Lower lobe of right lung (tissue), 2 donors: ENCODE measurements around the gene APPBP2. TPM values are rescaled to one million over a fixed set of nuclear protein-coding genes. Genes with fewer than 3 reads are reported as not detected.
A peak's percentile ranks its signal among the peaks of the same experiment; 100 is the strongest.

Experiments used
- ATAC-seq, 2 donors: fragments of 200-7000 bp; cut with Tn5 transposase; one replicate each; pipeline ENCODE4 v1.9.1; 2020 to 2022; ENCODE audit warnings: mild to moderate bottlenecking in 2 of 2, moderate library complexity in 2 of 2
- DNase-seq: peaks from one replicate; pipeline ENCODE4 v3.0.0-alpha.2; 2020
- H3K27ac ChIP-seq: fragments of 200-600 bp; one replicate; pipeline ENCODE4 v1.8.0; 2022
- H3K27me3 ChIP-seq: fragments of 200-600 bp; one replicate; pipeline ENCODE4 v1.8.0; 2022; ENCODE audit warnings: low read depth
- H3K36me3 ChIP-seq: fragments of 200-600 bp; one replicate; pipeline ENCODE4 v1.8.0; 2022; ENCODE audit warnings: mild to moderate bottlenecking
- H3K4me1 ChIP-seq: fragments of 200-600 bp; one replicate; pipeline ENCODE4 v1.8.0; 2022
- H3K4me3 ChIP-seq: fragments of 200-600 bp; one replicate; pipeline ENCODE4 v1.8.0; 2022; ENCODE audit warnings: mild to moderate bottlenecking
- H3K9me3 ChIP-seq: fragments of 200-600 bp; one replicate; pipeline ENCODE4 v1.8.0; 2022
- CTCF ChIP-seq: fragments of 200-600 bp; IDR thresholded peaks from one replicate; pipeline ENCODE4 v1.8.0; 2022; ENCODE audit warnings: antibody characterized with exemption, mild to moderate bottlenecking
- intact Hi-C: fragments of 100-400 bp; cut with DNase I; formaldehyde crosslinking; loops from one replicate; pipeline ENCODE4 v1.11.0; 2022
- total RNA-seq: library from RNA; stranded (reverse); fragmentation: NEBNext Ultra II Directional; extraction: Animal tissue kit (Norgen Biotek cat#: 25700); gene quantifications from one replicate; pipeline ENCODE4 v1.2.1, GENCODE V29; 2021
- donor health status: DM: no; HTN: yes; CAD: no; lungs with severe emphysema.

APPBP2 gene
- total RNA-seq, 1 donor from 2014 or later: 49.4 TPM

GRCh38 chr17:60401819-60402218 lies 124.2 kb downstream of the APPBP2 start:
- Histone ChIP-seq H3K4me1 (no peaks in the 10 kb centered on the region), H3K9me3 (no peaks in the 10 kb centered on the region), H3K27ac (no peak overlapping the region), H3K36me3 (no peaks in the 10 kb centered on the region), H3K27me3 (no peaks in the 10 kb centered on the region), H3K4me3 (no peak overlapping the region)
- no peak for TF ChIP-seq CTCF
- no peak for DNase-seq
- intact Hi-C loops: no loop called here
- no peak for ATAC-seq

- Histone ChIP-seq H3K27ac (peak overlapping the region; percentile 70), H3K9me3 (no peaks in the 10 kb centered on the region), H3K27me3 (no peaks in the 10 kb centered on the region), H3K36me3 (no peaks in the 10 kb centered on the region), H3K4me3 (no peak overlapping the region), H3K4me1 (peaks cover 14% of the 10 kb centered on the region)
- TF ChIP-seq CTCF: no peak
- DNase-seq (no peak), ATAC-seq (peak; percentile 64 to 73)
- intact Hi-C loops: no loop called here
These were observed 127.6 kb downstream of the APPBP2 start for GRCh38 chr17:60398227-60398959.

- DNase-seq (no peak), ATAC-seq (no peak)
- Histone ChIP-seq H3K36me3 (no peaks in the 10 kb centered on the region), H3K4me3 (no peak overlapping the region), H3K27ac (no peak overlapping the region), H3K9me3 (no peaks in the 10 kb centered on the region), H3K27me3 (no peaks in the 10 kb centered on the region), H3K4me1 (peaks cover 19% of the 10 kb centered on the region)
- intact Hi-C loops: no loop called here
- TF ChIP-seq CTCF: no peak
These were observed 129.6 kb downstream of the APPBP2 start for GRCh38 chr17:60396412-60396811.

- ATAC-seq (no peak), DNase-seq (no peak)
- no peak for TF ChIP-seq CTCF
- Histone ChIP-seq H3K27me3 (no peaks in the 10 kb centered on the region), H3K36me3 (no peaks in the 10 kb centered on the region), H3K27ac (no peak overlapping the region), H3K4me1 (peaks cover 26% of the 10 kb centered on the region), H3K9me3 (no peaks in the 10 kb centered on the region), H3K4me3 (no peak overlapping the region)
- intact Hi-C loops: no loop called here
These were observed 130.5 kb downstream of the APPBP2 start for GRCh38 chr17:60395508-60396065.

GRCh38 chr17:60393840-60394723 lies 132.0 kb downstream of the APPBP2 start:
- Histone ChIP-seq H3K27me3 (no peaks in the 10 kb centered on the region), H3K36me3 (no peaks in the 10 kb centered on the region), H3K27ac (no peak overlapping the region), H3K4me1 (peaks cover 41% of the 10 kb centered on the region), H3K4me3 (no peak overlapping the region), H3K9me3 (no peaks in the 10 kb centered on the region)
- TF ChIP-seq CTCF: no peak
- intact Hi-C loops: no loop called here
- no peak for ATAC-seq
- no peak for DNase-seq

Other genes with a start within 250 kb of the APPBP2 start
- gene USP32, start 134.1 kb downstream of the APPBP2 start, total RNA-seq: 68.9 TPM
- gene CHCT1, start 103.8 kb downstream of the APPBP2 start, total RNA-seq: not detected
- gene PPM1D, start 74.0 kb upstream of the APPBP2 start, total RNA-seq: 21.3 TPM
- gene BCAS3, start 151.6 kb upstream of the APPBP2 start, total RNA-seq: 29.6 TPM